T-helper 2 cell treated with Interferon-gamma antibody and Interleukin-4, amounts not matched to agents 5 μg/mL and 100 μg/mL, for 36 hours (primary cell): ENCODE measurements around the gene NOL6.
"Not testable (repeated sequence)": the region's sequence is repeated elsewhere in the genome, so short reads cannot be mapped to it uniquely, and the experiment has no call there.

Experiments
- DNase-seq: peaks from one replicate; pipeline ENCODE4 v3.0.0; 2021; ENCODE audit warnings: low spot score
- H3K27ac Mint-ChIP-seq: one replicate; pipeline ENCODE4 v1.8.0; 2021; ENCODE audit warnings: mild to moderate bottlenecking, mixed read lengths
- H3K27me3 Mint-ChIP-seq: one replicate; pipeline ENCODE4 v1.8.0; 2021; ENCODE audit warnings: low read depth, mixed read lengths
- H3K36me3 Mint-ChIP-seq: one replicate; pipeline ENCODE4 v1.8.0; 2021; ENCODE audit warnings: low read depth, mixed read lengths
- H3K4me1 Mint-ChIP-seq: one replicate; pipeline ENCODE4 v1.8.0; 2021; ENCODE audit warnings: low read depth, mixed read lengths
- H3K4me3 Mint-ChIP-seq: one replicate; pipeline ENCODE4 v1.8.0; 2022; ENCODE audit warnings: mild to moderate bottlenecking, moderate library complexity, mixed read lengths
- H3K9me3 Mint-ChIP-seq: one replicate; pipeline ENCODE4 v1.8.0; 2021; ENCODE audit warnings: mixed read lengths

NOL6 gene

GRCh38 chr9:33438926-33439680, 34.6 kb downstream of the NOL6 start:
- no peak overlapping the region for H3K27ac Mint-ChIP-seq
- H3K9me3 Mint-ChIP-seq: no peaks in the 10 kb centered on the region
- peaks cover 21% of the 10 kb centered on the region for H3K36me3 Mint-ChIP-seq
- H3K27me3 Mint-ChIP-seq: no peaks in the 10 kb centered on the region
- H3K4me1 Mint-ChIP-seq: peaks cover 21% of the 10 kb centered on the region
- H3K4me3 Mint-ChIP-seq: no peak overlapping the region
- DNase-seq: no peak

DNA sequence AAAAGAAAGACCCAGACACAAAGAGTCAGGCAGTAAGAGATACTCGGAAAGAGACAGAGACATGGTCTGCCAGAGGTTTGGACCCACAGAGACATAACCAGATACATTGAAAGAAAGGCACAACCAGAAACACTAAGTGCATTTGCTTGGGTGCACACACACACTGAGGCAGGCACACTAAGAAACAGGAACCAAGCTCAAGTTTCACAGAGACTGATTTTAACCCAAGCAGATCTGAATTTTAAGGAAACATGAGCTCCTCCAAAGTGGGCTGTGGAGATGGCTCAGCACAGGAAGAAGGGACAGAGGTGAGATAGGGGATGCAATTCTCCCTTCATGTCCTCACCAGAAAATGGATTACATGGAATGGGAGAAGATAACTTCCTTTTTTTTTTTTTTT, 35.8 kb downstream of the NOL6 start:
- DNase-seq: no peak
- H3K4me1 Mint-ChIP-seq: peaks cover 22% of the 10 kb centered on the region
- no peaks in the 10 kb centered on the region for H3K27me3 Mint-ChIP-seq
- no peaks in the 10 kb centered on the region for H3K9me3 Mint-ChIP-seq
- H3K36me3 Mint-ChIP-seq: peaks cover 16% of the 10 kb centered on the region
- peak overlapping the region; percentile 11 for H3K27ac Mint-ChIP-seq
- H3K4me3 Mint-ChIP-seq: no peak overlapping the region

- H3K27ac Mint-ChIP-seq: no peak overlapping the region
- no peaks in the 10 kb centered on the region for H3K27me3 Mint-ChIP-seq
- H3K4me3 Mint-ChIP-seq: peak overlapping the region; percentile 22
- H3K36me3 Mint-ChIP-seq: peaks cover 14% of the 10 kb centered on the region
- H3K4me1 Mint-ChIP-seq: peaks cover 22% of the 10 kb centered on the region
- no peak for DNase-seq
- H3K9me3 Mint-ChIP-seq: no peaks in the 10 kb centered on the region
Measured at GRCh38 chr9:33437205-33437604, 36.5 kb downstream of the NOL6 start.

GRCh38 chr9:33436445-33436844, 37.3 kb downstream of the NOL6 start:
- no peaks in the 10 kb centered on the region for H3K27me3 Mint-ChIP-seq
- H3K4me3 Mint-ChIP-seq: no peak overlapping the region
- H3K9me3 Mint-ChIP-seq: no peaks in the 10 kb centered on the region
- H3K4me1 Mint-ChIP-seq: peaks cover 23% of the 10 kb centered on the region
- DNase-seq: no peak
- H3K27ac Mint-ChIP-seq: no peak overlapping the region
- peaks cover 9% of the 10 kb centered on the region for H3K36me3 Mint-ChIP-seq

GRCh38 chr9:33435821-33436277, 37.9 kb downstream of the NOL6 start:
- DNase-seq: no peak
- Mint-ChIP-seq H3K36me3 (peaks cover 6% of the 10 kb centered on the region), H3K27ac (no peak overlapping the region), H3K9me3 (no peaks in the 10 kb centered on the region), H3K4me3 (no peak overlapping the region), H3K4me1 (peaks cover 21% of the 10 kb centered on the region), H3K27me3 (no peaks in the 10 kb centered on the region)

- H3K36me3 Mint-ChIP-seq: no peaks in the 10 kb centered on the region
- H3K4me3 Mint-ChIP-seq: no peak overlapping the region
- peak overlapping the region; percentile 6 for H3K27ac Mint-ChIP-seq
- H3K9me3 Mint-ChIP-seq: no peaks in the 10 kb centered on the region
- no peaks in the 10 kb centered on the region for H3K27me3 Mint-ChIP-seq
- peaks cover 18% of the 10 kb centered on the region for H3K4me1 Mint-ChIP-seq
- no peak for DNase-seq
Measured at GRCh38 chr9:33434317-33435105, 39.2 kb downstream of the NOL6 start.

- Mint-ChIP-seq H3K9me3 (no peaks in the 10 kb centered on the region), H3K4me1 (peaks cover 18% of the 10 kb centered on the region), H3K4me3 (no peak overlapping the region), H3K27me3 (no peaks in the 10 kb centered on the region), H3K36me3 (no peaks in the 10 kb centered on the region), H3K27ac (no peak overlapping the region)
- DNase-seq: no peak
Measured at GRCh38 chr9:33433871-33434270, 39.9 kb downstream of the NOL6 start.

DNA sequence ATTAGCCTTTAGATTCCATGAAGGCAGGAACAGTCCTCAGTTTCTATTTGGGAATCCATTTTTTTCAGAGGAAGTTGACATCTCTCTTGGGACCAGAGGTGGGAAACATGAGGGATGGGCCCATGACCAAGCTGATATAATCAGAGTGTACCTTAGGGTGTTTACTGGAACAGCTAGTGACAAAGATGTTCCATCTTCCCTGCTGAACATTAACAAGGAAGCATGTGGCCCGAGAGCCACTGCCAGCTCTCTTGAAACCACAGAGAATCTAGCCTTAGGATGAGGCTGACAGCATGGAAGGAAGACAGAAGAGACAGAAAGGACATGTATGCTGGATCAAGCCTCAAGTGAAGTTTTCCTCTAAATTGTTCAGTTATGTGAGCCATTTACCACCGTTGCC, 42.3 kb downstream of the NOL6 start:
- H3K27ac Mint-ChIP-seq: peak overlapping the region; percentile 56
- H3K4me1 Mint-ChIP-seq: peaks cover 8% of the 10 kb centered on the region
- H3K36me3 Mint-ChIP-seq: no peaks in the 10 kb centered on the region
- no peak overlapping the region for H3K4me3 Mint-ChIP-seq
- no peak for DNase-seq
- no peaks in the 10 kb centered on the region for H3K27me3 Mint-ChIP-seq
- H3K9me3 Mint-ChIP-seq: no peaks in the 10 kb centered on the region

- H3K27me3 Mint-ChIP-seq: no peaks in the 10 kb centered on the region
- H3K27ac Mint-ChIP-seq: no peak overlapping the region
- H3K4me1 Mint-ChIP-seq: peaks cover 6% of the 10 kb centered on the region
- H3K4me3 Mint-ChIP-seq: no peak overlapping the region
- H3K36me3 Mint-ChIP-seq: no peaks in the 10 kb centered on the region
- H3K9me3 Mint-ChIP-seq: no peaks in the 10 kb centered on the region
- DNase-seq: no peak
Measured at GRCh38 chr9:33430942-33431341, 42.8 kb downstream of the NOL6 start.

DNA sequence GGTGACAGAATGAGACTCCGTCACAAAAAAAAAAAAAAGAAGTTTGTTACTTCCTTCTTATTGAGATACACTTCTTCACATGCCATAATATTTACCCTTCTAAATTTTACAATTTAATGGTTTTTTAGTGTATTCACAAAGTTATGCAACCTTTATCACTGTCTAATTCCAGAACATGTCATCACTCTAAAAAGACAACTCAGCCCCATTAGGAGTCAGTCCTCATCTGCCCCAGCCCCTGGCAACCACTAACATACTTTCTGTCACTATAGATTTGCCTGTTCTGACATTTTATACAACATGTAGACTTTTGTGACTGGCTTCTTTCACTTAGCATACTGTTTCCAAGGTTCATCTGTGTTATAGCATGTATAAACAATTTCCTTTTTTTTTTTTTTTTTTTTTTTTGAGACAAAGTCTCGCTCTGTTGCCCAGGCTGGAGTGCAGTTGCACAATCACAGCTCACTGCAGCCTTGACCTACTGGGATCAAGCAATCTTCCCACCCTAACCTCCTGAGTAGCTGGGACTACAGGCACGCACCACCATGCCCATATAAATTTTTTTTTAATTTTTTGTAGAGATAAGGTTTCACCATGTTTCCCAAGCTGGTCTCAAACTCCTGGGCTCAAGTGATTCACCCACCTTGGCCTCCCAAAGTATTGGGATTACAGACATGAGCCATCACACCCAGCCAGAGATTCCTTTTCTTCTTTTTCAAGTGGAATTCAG, 44.3 kb downstream of the NOL6 start:
- no peaks in the 10 kb centered on the region for H3K27me3 Mint-ChIP-seq
- DNase-seq: no peak
- no peak overlapping the region for H3K27ac Mint-ChIP-seq
- no peak overlapping the region for H3K4me3 Mint-ChIP-seq
- H3K36me3 Mint-ChIP-seq: no peaks in the 10 kb centered on the region
- no peaks in the 10 kb centered on the region for H3K9me3 Mint-ChIP-seq
- peaks cover 5% of the 10 kb centered on the region for H3K4me1 Mint-ChIP-seq

DNA sequence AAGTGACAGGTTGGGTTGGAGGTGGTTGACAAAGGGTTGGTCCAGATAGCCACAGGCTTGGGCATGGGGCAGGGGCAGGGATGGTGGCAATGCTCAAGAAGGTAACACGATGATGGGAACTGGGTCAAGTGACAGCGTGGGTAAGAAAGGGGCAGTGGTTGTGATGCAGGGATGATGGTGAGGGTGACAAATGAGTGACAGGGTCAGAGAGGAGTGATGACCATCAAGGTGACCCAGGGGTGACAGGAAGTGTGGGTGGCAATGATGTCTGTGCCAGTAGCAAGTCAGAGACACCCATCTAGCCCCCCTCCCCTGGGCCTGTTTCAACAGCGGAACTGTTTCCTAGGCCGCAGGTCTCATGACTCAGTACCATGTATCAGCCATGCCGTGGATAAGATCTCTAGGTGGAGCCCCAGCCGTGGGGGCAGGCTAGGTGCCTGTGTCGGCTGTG, 46.9 kb downstream of the NOL6 start:
- Mint-ChIP-seq H3K9me3 (no peaks in the 10 kb centered on the region), H3K27ac (no peak overlapping the region), H3K4me3 (no peak overlapping the region), H3K27me3 (no peaks in the 10 kb centered on the region), H3K4me1 (peaks cover 2% of the 10 kb centered on the region), H3K36me3 (no peaks in the 10 kb centered on the region)
- DNase-seq: no peak

- Mint-ChIP-seq H3K4me1 (no peaks in the 10 kb centered on the region), H3K9me3 (no peaks in the 10 kb centered on the region), H3K36me3 (no peaks in the 10 kb centered on the region), H3K4me3 (no peak overlapping the region), H3K27me3 (peaks cover 2% of the 10 kb centered on the region), H3K27ac (no peak overlapping the region)
- DNase-seq: no peak
Measured at GRCh38 chr9:33425128-33425533, 48.6 kb downstream of the NOL6 start.

DNA sequence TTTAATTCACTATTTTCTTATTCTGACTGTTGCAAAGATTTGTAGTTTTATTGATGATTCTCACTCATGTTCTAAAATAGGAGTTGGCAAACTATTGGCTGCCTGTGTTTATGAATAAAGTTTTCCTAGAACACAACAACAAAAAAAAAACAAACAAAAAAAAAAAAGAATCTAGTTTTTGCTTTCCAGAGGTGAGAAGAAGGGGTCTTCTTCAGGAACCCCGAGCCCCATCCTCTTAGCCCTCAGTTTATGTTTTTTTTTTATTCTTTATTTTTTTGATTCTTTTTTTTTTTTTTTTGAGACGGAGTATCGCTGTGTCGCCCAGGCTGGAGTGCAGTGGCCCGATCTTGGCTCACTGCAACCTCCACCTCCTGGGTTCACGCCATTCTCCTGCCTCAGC, 49.2 kb downstream of the NOL6 start:
- not testable (repeated sequence) for H3K27ac Mint-ChIP-seq, H3K4me1 Mint-ChIP-seq, H3K4me3 Mint-ChIP-seq, DNase-seq, H3K27me3 Mint-ChIP-seq, H3K9me3 Mint-ChIP-seq, H3K36me3 Mint-ChIP-seq

DNA sequence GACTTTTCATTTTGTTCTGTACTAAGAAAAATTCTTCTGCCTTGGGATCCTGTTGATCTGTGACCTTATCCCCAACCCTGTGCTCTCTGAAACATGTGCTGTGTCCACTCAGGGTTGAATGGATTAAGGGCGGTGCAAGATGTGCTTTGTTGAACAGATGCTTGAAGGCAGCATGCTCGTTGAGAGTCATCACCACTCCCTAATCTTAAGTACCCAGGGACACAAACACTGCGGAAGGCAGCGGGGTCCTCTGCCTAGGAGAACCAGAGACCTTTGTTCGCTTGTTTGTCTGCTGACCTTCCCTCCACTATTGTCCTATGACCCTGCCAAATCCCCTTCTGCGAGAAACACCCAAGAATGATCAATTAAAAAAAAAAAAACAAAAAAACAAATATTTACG, 49.7 kb downstream of the NOL6 start:
- H3K4me3 Mint-ChIP-seq, H3K36me3 Mint-ChIP-seq, H3K4me1 Mint-ChIP-seq, DNase-seq, H3K9me3 Mint-ChIP-seq, H3K27ac Mint-ChIP-seq, H3K27me3 Mint-ChIP-seq: not testable (repeated sequence)
